GM23338 (cell line): ENCODE results near the gene CYSRT1.

Experiments
- CREB1 ChIP-seq: fragments of 250-450 bp; sonication (Bioruptor Pico); IDR thresholded peaks from 2 replicates; pipeline ENCODE4 v1.5.0; 2020; ENCODE audit warnings: low read depth, mild to moderate bottlenecking, moderate library complexity
- EZH2phosphoT487 ChIP-seq: fragments of 200-600 bp; sonication (generic); IDR thresholded peaks from one replicate; pipeline ENCODE4 v1.8.1; 2018; ENCODE audit warnings: antibody characterized with exemption; ENCODE audit not compliant: unreplicated experiment
- POLR2AphosphoS5 ChIP-seq: IDR thresholded peaks from 2 replicates; pipeline ENCODE4 v1.6.1; 2016; ENCODE audit warnings: antibody characterized with exemption, low read depth
- ZNF114 ChIP-seq: fragments of 250-450 bp; sonication (Bioruptor Pico); IDR thresholded peaks from 2 replicates; pipeline ENCODE4 v1.5.0; 2020; ENCODE audit warnings: mild to moderate bottlenecking, moderate library complexity
- TF ChIP-seq, protein P1 (sequence below), 2 experiments: fragments of 200-600 bp in 1 of 2; sonication (generic) in 1 of 2; conservative IDR thresholded peaks; 2 replicates each; pipeline versions ENCODE4 v1.5.1 to v1.6.1; 2016 to 2017; ENCODE audit warnings: antibody characterized with exemption in 2 of 2, low read depth in 2 of 2, mild to moderate bottlenecking in 2 of 2, moderate library complexity in 1 of 2
- TF ChIP-seq, protein P2 (sequence below): IDR thresholded peaks from one replicate; pipeline ENCODE4 v1.6.1; 2018; ENCODE audit warnings: antibody characterized with exemption; ENCODE audit not compliant: unreplicated experiment

DNA sequence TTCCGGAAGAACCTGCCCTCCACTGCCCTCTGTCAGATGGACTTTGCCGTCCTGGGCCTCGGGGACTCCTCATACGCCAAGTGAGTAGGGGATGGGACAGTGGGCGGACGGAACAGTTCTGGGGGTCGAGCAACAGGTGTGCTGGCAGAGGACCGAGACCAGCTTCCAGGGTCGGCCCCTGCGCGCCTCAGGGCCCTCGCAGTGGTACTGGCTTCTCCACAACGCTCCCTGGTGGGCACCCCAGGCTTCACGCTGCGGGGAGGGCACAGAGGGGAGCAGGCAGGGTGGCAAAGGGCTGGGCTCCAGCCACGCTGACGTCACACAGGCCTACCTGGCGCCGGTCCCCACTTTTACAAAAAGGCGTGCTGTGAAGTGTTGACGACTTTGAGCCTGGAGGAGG lies 12.5 kb upstream of the CYSRT1 start:
- TF ChIP-seq, protein P1, sequence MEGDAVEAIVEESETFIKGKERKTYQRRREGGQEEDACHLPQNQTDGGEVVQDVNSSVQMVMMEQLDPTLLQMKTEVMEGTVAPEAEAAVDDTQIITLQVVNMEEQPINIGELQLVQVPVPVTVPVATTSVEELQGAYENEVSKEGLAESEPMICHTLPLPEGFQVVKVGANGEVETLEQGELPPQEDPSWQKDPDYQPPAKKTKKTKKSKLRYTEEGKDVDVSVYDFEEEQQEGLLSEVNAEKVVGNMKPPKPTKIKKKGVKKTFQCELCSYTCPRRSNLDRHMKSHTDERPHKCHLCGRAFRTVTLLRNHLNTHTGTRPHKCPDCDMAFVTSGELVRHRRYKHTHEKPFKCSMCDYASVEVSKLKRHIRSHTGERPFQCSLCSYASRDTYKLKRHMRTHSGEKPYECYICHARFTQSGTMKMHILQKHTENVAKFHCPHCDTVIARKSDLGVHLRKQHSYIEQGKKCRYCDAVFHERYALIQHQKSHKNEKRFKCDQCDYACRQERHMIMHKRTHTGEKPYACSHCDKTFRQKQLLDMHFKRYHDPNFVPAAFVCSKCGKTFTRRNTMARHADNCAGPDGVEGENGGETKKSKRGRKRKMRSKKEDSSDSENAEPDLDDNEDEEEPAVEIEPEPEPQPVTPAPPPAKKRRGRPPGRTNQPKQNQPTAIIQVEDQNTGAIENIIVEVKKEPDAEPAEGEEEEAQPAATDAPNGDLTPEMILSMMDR (conservative IDR thresholded peaks at IDR 0.05; ENCODE audit: low read depth in 2 of 2), result peak in 1 of 2 experiments; percentile 45; a peak in 2 of 4 replicates
- TF ChIP-seq ZNF114 (CRISPR knock-in tag), result no peak
- TF ChIP-seq, protein P2, sequence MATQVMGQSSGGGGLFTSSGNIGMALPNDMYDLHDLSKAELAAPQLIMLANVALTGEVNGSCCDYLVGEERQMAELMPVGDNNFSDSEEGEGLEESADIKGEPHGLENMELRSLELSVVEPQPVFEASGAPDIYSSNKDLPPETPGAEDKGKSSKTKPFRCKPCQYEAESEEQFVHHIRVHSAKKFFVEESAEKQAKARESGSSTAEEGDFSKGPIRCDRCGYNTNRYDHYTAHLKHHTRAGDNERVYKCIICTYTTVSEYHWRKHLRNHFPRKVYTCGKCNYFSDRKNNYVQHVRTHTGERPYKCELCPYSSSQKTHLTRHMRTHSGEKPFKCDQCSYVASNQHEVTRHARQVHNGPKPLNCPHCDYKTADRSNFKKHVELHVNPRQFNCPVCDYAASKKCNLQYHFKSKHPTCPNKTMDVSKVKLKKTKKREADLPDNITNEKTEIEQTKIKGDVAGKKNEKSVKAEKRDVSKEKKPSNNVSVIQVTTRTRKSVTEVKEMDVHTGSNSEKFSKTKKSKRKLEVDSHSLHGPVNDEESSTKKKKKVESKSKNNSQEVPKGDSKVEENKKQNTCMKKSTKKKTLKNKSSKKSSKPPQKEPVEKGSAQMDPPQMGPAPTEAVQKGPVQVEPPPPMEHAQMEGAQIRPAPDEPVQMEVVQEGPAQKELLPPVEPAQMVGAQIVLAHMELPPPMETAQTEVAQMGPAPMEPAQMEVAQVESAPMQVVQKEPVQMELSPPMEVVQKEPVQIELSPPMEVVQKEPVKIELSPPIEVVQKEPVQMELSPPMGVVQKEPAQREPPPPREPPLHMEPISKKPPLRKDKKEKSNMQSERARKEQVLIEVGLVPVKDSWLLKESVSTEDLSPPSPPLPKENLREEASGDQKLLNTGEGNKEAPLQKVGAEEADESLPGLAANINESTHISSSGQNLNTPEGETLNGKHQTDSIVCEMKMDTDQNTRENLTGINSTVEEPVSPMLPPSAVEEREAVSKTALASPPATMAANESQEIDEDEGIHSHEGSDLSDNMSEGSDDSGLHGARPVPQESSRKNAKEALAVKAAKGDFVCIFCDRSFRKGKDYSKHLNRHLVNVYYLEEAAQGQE, result no peak
- TF ChIP-seq POLR2AphosphoS5, result no peak
- no peak for TF ChIP-seq EZH2phosphoT487
- TF ChIP-seq CREB1 (CRISPR knock-in tag), result no peak
